ENCODE data around the gene SLC6A19.

SLC6A19 gene

DNA sequence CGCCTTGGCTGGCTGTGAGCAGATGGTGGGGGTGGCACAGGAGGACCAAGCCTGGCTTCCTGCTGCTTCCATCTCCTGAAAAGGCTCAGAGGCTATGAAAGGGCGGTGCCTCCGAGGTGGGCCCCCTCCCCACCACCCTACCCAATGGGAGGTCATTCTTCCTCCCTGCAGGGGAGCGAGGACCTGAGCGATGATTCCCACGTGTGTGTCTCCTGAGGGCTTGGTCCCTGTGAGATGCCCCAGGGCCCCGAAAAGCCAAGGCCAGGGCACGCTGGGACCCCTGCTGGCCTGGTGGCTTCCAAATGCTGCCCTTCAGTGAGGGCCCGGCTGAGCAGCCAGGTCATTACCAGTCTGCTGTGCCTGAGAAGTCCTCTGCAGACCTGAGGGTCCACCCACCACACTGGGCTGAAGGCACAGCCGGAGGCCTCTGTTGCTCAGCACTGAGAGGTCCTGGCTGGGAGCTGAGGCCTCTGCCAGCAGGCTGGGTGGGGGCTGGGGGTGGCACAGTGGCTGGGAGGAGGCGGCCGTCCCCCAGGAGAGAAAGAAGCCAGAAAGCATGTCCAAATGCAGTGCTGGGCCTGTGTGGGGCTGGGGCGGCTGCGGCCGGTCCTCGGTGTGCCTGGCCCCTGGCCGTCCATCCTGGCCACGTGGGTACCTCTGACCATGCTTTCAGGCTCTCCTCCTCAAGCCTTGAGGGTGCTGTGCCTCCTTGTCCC lies 14.0 kb upstream of the SLC6A19 start:
- in situ Hi-C loops (cut with MboI; ENCODE audit: low pct_unique_long_range_greater_than_20kb, low sequenced_read_pairs): no loop called here
- DNase-seq: no peak

DNA sequence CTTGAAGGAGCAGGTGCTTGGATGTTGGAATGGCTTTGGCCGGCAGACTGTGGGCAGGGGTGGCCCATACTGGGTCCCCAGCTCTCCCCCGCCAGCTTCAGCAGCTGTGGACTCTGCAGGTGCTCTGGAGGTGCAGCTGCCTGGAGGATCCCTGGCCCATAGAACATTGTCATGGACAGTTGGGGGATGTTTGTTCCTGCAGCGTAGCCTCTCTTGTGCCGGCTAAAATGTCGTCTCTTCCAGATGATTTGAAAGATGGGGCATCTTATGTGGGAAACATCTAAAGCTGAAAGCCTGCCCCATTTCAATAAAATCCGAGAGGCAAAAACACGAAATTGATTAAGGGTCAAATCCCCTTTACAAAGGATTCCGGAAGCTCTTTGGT lies 13.5 kb upstream of the SLC6A19 start:
- no peak for DNase-seq
- in situ Hi-C loops (cut with MboI; ENCODE audit: low pct_unique_long_range_greater_than_20kb, low sequenced_read_pairs): no loop called here

DNA sequence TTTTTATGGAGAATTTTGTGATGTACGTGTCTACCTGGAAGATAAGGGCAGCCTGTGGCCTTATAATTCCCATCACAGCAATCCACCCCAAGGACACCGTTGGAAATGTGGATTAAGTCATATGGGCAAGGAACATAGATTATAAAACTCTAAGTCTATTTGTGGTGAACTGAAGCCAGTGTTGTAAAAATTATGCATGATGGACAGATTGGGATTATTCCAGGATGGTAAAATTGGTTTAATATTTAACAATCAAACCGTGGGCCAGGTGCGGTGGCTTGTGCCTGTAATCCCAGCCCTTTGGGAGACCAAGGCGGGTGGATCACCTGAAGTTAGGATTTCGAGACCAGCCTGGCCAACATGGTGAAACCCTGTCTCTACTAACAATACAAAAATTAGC lies 12.9 kb upstream of the SLC6A19 start:
- in situ Hi-C loops (cut with MboI; ENCODE audit: low pct_unique_long_range_greater_than_20kb, low sequenced_read_pairs): no loop called here
- no peak for DNase-seq

DNA sequence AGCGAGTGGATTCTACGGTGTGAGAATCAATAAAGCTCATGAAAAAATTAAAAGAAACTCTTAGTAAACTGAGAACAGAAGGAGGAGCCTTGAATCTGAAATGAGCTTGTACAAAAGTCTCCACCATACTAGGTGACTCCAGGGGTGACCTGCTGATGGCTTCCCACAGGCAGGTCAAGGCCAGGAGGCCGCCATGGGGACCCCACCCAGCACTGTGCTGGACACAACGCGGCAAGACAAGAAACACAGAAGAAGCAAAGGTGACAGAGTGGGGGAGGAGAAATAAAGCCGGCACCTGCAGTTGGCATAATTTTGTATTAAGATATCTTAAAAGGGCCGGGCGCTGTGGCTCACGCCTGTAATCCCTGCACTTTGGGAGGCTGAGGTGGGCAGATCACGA lies 12.1 kb upstream of the SLC6A19 start:
- in situ Hi-C loops (cut with MboI; ENCODE audit: low pct_unique_long_range_greater_than_20kb, low sequenced_read_pairs): no loop called here

DNA sequence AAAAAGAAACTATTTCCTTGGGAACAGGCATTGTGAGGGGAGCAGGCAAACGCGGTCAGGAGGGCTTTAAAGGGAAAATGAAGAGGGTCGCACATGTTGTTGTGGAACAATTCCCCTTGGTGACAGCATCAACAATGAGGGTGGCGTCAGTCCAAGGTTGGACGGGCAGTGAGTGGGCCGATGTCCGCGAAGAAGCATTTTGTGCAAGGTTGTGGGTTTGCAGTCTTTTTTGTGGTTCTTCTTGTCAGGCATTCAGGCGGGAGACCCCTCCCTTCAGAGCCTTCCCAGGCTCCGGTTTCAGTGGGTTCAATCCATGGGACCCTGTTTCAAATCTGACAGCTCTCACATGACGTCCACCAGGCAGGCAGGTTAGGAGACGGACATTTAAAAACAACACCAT lies 11.1 kb upstream of the SLC6A19 start:
- no peak for DNase-seq
- in situ Hi-C loops (cut with MboI; ENCODE audit: low pct_unique_long_range_greater_than_20kb, low sequenced_read_pairs): no loop called here

More for the DNA sequence above, 12.1 kb upstream of the SLC6A19 start:
- DNase-seq: no peak

DNA sequence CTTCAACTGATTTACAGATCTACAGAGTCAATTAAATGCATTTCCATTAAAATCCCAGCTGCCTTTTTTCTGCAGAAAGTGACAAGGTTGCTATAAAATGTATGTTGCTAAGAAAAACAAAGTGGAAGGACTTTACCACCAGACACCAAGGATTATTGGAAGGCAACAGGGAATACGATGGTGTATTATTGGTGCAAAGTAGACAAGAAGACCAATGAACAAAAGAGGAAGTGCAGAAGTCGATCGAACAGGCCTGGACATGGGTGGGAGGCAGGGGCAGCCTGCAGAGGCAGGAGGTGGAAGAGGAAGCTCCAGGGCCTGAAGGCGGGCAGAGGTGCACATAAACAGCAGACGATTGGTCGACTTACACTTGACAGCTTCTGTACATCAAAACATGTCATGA lies 10.6 kb upstream of the SLC6A19 start:
- DNase-seq: peak; percentile 94
- in situ Hi-C loops (cut with MboI; ENCODE audit: low pct_unique_long_range_greater_than_20kb, low sequenced_read_pairs): no loop called here

DNA sequence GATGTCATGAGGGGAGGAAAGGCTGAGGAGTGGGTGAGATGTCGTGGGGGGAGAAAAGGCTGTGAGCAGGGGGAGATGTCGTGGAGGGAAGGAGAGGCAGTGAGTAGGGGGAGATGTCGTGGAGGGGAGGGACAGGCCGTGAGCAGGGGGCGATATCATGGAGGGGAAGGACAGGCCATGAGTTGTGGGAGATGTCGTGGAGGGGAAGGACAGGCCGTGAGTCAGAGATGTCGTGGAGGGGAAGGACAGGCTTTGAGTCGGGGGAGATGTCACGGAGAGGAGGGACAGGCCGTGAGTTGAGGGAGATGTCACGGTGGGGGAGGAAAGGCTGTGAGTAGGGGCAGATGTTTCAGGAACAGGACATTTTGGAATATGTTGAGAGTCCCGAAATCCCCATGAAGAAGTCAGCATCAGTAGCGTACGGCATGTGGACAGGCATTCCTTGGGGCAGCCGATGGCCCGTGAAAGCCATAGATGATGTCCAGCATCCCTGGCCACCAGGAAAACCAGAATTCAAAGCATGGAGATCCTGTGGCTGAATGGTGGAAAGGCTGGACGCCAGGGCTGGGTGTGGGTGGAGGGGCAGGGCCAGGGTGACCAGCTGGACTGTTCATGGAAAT lies 8.3 kb upstream of the SLC6A19 start:
- in situ Hi-C loops (cut with MboI; ENCODE audit: low pct_unique_long_range_greater_than_20kb, low sequenced_read_pairs): no loop called here
- DNase-seq: no peak

DNA sequence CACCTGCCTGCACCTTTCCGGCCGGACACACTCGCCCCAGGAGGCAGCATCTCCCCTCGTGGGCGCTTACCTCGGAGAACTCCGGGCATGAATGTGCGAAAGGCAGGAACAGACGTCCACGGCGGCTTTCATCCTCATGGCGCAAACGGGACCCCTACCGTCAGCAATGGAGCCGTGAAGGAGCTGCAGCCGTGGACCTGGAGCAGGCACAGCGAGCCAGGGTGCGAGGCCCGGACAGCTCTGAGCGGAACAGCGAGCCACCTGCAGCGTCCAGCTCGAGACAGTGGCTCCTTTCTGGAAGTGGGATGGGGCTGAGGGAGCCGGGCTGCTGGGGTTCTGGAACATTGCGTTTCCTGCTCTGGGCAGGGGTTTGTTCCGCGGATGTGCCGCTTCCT lies 7.8 kb upstream of the SLC6A19 start:
- DNase-seq: no peak
- in situ Hi-C loops (cut with MboI; ENCODE audit: low pct_unique_long_range_greater_than_20kb, low sequenced_read_pairs): no loop called here

DNA sequence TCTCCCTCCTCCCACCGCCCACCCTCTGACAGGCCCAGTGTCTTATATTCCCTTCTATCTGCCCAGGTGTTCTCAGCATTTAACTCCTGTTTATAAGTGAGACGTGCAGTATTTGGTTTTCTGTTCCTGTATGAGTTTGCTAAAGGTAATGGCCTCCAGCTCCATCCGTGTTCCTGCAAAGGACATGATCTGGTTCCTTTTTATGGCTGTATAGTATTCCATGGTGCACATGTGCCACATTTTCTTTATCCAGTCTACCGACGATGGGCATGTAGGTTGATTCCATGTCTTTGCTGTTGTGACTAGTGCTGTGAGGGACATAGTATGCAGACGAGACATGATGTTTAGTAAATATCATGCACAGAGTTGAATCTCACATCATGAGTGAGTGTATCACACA lies 7.0 kb upstream of the SLC6A19 start:
- no peak for DNase-seq
- in situ Hi-C loops (cut with MboI; ENCODE audit: low pct_unique_long_range_greater_than_20kb, low sequenced_read_pairs): no loop called here

DNA sequence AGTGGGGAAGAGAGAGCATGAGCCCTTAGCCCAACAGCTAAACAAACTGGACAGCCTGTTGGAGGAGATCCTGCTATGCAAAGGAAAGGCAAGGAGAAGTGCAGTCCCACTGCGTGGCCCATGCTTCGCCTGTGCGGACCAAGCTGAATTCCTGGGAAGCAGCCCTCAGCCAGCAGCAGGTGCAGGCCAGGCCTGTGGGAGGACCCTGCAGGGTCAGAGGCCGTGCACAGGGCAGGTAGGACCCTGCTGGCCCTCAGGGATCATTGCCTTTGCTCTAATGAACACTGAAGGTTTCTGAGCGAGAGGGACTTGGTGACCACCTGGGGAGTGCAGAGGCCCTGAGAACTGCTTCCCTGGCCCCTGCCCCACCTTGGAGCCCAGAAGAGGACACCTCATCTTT lies 6.0 kb upstream of the SLC6A19 start:
- no peak for DNase-seq
- in situ Hi-C loops (cut with MboI; ENCODE audit: low pct_unique_long_range_greater_than_20kb, low sequenced_read_pairs): no loop called here

DNA sequence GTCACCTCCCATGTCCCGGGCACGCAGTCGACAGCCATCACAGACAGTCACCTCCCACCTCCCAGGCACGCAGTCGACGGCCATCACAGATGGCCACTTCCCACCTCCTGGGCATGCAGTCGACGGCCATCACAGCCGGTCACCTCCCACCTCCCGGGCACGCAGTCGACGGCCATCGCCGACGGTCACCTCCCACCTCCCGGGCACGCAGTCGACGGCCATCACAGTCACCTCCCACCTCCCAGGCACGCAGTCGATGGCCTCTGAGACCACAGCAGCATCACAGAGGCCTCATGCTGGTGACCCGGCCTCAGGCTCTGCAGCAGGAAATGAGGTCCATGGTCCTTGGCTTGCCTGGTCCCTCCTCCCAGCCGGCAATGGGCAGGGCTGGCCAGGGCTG lies 5.5 kb upstream of the SLC6A19 start:
- in situ Hi-C loops (cut with MboI; ENCODE audit: low pct_unique_long_range_greater_than_20kb, low sequenced_read_pairs): no loop called here
- DNase-seq: no peak

DNA sequence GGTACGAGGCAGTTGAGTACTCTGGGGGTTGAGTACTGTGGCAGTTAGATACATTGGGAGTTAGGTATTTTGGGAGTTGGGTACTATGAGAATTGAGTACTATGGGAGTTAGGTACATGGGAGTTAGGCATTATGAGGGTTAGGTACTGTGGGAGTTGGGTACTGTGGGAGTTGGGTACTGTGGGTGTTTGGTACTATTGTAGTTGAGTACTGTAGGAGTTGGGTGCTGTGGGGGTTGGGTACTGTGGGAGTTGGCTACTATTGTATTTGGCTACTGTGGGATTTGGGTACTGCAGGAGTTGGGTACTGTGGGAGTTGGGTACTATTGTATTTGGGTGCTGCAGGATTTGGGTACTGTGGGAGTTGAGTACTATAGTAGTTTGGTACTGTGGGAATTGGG lies 4.8 kb upstream of the SLC6A19 start:
- in situ Hi-C loops (cut with MboI; ENCODE audit: low pct_unique_long_range_greater_than_20kb, low sequenced_read_pairs): no loop called here
- no peak for DNase-seq

DNA sequence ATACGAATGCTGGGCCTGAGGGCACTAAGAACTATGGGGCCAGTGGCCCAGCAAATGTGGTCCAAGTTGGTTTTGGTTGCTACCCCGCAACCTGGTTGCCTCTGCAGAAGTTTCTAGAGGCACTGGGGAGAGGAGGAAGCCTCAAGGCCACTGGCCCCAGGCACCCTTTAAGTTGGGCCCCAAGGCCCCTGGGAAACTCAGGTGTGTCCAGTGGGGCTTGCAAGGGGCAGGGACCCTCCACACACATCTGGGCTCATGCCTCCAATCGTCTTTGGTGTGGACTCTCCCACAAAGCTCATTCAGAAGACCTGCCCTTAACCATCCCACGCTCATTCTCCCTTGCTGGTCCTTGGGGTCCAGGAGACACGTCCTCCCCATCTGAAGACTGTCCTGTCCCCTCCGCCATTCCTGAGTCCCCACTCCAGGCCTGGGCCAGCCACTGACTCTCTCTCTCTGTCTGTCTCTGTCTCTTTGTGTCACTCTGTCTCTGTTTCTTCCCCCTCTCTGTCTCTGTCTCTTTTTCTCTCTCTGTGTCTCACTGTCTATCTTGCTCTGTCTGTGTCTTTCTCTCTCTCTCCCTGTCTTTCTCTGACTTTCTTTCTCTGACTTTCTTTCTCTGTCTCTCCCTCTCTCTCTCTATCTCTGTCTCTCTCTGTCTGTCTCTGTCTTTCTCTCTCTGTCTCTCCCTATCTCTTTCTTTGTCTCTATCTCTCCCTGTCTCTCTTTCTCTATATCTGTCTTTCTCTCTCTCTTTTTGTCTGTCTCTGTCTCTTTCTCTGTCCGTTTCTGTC lies 3.3 kb upstream of the SLC6A19 start:
- in situ Hi-C loops (cut with MboI; ENCODE audit: low pct_unique_long_range_greater_than_20kb, low sequenced_read_pairs): no loop called here
- DNase-seq: no peak

DNA sequence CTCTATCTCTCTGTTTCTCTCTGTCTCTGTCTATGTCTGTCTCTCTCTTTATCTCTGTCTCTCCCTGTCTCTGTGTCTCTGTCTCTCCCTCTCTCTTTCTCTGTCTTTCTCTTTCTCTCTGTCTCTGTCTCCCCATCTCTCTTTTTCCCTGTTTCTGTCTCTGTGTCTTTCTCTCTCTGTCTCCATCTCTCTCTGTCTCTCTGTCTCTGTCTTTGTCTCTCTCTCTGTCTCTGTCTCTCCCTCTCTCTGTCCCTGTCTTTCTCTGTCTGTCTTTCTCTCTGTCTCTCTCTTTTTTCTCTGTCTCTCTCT lies 2.1 kb upstream of the SLC6A19 start:
- no peak for DNase-seq
- in situ Hi-C loops (cut with MboI; ENCODE audit: low pct_unique_long_range_greater_than_20kb, low sequenced_read_pairs): no loop called here

DNA sequence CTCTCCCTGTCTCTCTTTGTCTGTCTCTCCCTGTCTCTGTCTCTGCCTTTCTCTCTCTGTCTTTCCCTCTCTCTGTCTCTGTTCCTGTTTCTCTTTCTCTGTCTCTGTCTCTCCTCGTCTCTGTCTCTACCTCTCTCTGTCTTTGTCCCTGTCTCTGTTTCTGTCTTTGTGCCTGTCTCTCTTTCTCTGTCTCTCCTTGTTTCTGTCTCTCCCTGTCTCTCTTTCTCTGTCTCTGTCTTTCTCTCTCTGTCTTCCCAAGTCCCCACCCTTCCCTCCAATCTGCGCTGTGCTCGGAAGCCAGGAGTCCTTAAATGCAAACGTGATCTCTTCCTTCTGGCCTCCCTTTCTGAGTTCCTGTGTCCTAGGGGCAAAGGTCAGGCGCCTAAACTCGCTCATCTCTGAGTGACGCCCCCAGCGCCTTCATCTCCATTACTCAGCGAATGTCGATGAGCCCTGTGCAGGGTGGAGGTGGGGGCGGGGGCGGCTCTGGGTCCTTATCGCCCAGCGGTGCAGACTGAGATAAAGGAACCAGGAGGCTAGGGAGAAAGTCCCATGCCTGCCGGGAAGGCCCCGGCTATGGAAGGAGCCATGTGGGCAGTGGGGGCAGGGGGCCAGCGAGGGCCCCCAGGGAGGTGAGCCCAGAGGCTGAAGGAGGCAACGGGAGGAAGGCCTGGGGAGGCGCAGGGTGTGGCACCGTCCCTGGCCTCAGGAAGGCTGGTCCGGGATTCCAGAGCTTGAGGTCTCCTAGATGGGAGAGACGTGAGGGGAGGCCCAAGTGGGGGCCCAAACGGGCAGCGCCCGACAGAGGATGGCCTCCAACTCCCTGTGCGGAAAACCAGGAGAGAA lies 1.5 kb upstream of the SLC6A19 start:
- in situ Hi-C loops (cut with MboI; ENCODE audit: low pct_unique_long_range_greater_than_20kb, low sequenced_read_pairs): no loop called here
- DNase-seq: no peak

DNA sequence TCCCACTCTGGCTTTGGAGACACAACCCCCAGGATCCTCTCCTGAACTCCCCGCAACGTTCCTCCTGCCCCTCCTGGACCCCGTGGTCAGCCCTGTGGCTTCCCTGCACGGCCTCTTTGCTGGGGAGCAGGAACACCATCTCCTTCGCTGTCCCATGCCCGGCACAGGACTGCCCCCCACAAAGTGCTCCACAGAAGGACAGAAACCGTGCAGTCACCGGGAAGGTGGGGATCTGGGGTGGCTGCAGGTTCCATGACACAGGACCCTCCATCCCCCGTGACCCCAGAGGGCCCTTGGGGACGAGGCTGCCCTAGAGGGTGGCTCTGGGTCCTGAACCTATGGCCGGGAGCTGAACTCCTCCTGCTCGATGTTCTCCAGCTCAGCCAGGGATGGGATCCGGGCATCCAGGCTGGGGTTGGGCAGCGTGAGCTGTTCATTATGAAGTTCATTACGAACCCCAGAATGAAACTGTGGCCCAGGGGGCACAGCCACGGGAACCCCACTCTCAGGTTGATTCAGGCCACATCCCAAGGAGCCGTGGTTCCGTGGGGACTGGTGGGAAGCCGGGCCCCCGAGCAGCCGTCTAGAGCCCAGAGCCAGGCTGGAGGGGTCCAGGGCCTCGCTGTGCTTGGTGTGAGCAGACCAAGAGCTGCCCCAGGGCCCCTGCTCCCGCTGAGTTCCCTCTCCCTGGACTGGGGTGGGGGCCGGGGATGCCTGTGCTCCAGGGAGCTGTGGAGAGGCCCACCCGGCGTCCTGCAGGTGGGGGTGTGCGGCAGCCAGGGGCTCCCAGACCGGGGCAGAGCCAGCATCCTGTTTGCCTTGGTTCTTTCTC lies 684 bp upstream of the SLC6A19 start:
- in situ Hi-C loops (cut with MboI; ENCODE audit: low pct_unique_long_range_greater_than_20kb, low sequenced_read_pairs): no loop called here
- no peak for DNase-seq

DNA sequence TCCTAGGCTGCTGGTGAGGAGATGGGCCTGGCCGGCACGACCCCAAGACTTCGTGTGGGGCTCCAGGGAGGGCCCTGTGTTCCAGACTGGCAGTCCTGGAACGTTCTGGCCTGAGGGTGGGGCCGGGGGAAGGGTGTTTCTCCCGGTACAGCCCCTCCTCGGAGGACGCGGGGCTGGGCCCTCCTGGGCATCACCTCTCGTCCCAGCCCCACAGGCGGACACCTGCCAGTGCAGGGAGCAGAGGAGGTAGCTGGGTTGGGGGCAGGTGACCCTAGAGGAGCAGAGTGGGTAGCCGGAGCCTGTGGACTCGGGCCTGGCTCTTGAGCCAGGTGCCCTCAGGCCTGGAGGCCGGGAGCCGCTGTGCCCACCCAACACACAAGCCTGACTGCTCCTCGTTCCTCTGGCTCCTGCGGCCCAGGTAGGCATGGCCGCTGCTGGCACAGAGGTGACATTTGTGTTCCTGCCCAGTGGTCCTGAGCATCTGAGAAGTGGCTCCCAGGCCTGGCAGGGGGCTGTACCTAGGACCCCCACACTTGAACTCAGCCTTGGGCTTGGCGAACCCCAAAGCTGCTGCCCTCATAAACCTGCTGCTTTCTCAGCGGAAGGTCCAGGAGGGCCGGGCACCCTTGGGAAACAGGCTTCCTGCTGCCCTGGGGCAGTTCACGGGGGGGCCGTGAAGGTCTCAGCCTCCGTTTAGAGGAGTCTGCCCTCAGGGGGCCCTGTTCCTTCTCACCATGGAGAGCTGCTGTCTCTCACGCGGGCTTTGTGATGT lies 817 bp downstream of the SLC6A19 start:
- in situ Hi-C loops (cut with MboI; ENCODE audit: low pct_unique_long_range_greater_than_20kb, low sequenced_read_pairs): no loop called here
- DNase-seq: no peak

DNA sequence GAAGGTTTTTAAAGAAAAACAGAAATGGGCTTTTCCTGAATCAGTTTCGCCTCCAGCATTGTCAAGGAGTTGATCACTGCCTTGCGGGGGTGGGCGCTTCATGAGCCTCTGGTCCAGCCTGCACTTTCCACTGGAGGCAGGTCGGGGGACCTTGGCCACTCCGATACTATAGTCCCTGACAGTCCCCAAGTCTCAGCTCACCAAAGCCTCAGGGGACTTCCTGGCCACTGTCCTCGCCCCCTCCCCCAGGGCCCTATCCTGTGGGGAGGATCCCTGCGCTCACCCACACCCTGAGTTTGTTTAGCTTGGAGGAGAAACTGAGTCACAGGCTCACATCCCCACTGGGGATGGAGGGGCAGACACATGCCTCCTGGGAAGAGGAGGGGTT lies 1.4 kb downstream of the SLC6A19 start:
- DNase-seq: no peak
- in situ Hi-C loops (cut with MboI; ENCODE audit: low pct_unique_long_range_greater_than_20kb, low sequenced_read_pairs): no loop called here
